ENCODE data around the gene ATP10A. TPM values are rescaled to one million over a fixed set of nuclear protein-coding genes. Genes with fewer than 3 reads are reported as not detected.

Gene ATP10A
- polyA plus RNA-seq, 3 donors: 0.71 to 3.9 (median 0.92) TPM

DNA sequence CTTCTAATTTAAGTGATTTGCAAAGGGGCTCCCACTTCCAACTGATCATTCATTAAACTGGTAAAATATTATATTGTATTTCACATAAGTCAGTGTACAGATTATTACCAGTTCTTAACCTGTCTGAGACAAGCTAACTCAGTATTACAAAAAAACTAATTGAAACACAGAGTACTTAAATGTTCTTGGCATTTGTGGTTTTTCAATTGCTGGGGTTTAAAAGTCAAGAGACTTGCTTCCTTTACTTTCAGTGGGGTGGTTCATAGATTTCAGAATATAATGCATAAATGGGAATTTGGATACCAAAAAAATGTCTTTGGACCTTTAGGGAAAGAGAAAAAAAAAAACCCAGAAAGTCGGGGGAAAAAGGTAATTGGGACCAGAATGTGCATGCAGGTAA, 85.0 kb downstream of the ATP10A start:
- Mint-ChIP-seq H3K9me3 (peaks cover 0 to 1% (median 0%) of the 10 kb centered on the region in 7 donors), H3K36me3 (peaks cover 4 to 6% of the 10 kb centered on the region in 2 donors), H3K27me3 (ENCODE audit: low read depth in 3 of 3) (peaks cover 2 to 7% (median 3%) of the 10 kb centered on the region in 3 donors), H3K4me3 (peak overlapping the region; percentile 63 to 92), H3K4me1 (peaks cover 32% of the 10 kb centered on the region), H3K27ac (peak overlapping the region in 5 of 7 donors; percentile 30 to 93 (median 76))
- intact Hi-C loops (cut with micrococcal nuclease): no loop called here
- Histone ChIP-seq H3K9me3 (replicated peaks in 1 of 2; ENCODE audit: control insufficient read depth in 1 of 2, insufficient read depth in 1 of 2, low read length in 2 of 2) (no peaks in the 10 kb centered on the region), H3K27me3 (ENCODE audit: control insufficient read depth in 2 of 2, insufficient read depth in 2 of 2, low read length in 2 of 2) (no peaks in the 10 kb centered on the region), H3K4me3 (replicated peaks in 1 of 3; ENCODE audit: low read depth in 2 of 3, low read length in 3 of 3) (peak overlapping the region in 1 of 3 experiments; percentile 47), H3K9ac (ENCODE audit: insufficient read depth, low read length, poor library complexity, severe bottlenecking) (no peak overlapping the region), H3K27ac (ENCODE audit: low read depth in 1 of 2, low read length in 2 of 2) (peak overlapping the region in 1 of 2 donors; percentile 62), H2AFZ (ENCODE audit: insufficient read depth, low read depth, low read length, poor library complexity, severe bottlenecking) (peak overlapping the region; percentile 65), H3K36me3 (replicated peaks in 1 of 2; ENCODE audit: control insufficient read depth in 1 of 2, insufficient read depth in 2 of 2, low read length in 2 of 2) (peaks cover 0 to 10% of the 10 kb centered on the region in 2 donors), H4K20me1 (ENCODE audit: insufficient read depth, low read length) (no peaks in the 10 kb centered on the region), H3K79me2 (ENCODE audit: insufficient read depth, low read length) (no peaks in the 10 kb centered on the region), H3K4me1 (ENCODE audit: control insufficient read depth in 1 of 2, insufficient read depth in 2 of 2, low read length in 2 of 2) (peaks cover 18 to 21% of the 10 kb centered on the region in 2 donors), H3K4me2 (replicated peaks; ENCODE audit: extremely low read depth, low read length, poor library complexity, severe bottlenecking) (peak overlapping the region; percentile 69)
- DNase-seq: no peak
- WGBS (ENCODE audit: insufficient coverage): 40% methylated on average over 1 of the region's 1 CpG
- TF ChIP-seq, protein P1, sequence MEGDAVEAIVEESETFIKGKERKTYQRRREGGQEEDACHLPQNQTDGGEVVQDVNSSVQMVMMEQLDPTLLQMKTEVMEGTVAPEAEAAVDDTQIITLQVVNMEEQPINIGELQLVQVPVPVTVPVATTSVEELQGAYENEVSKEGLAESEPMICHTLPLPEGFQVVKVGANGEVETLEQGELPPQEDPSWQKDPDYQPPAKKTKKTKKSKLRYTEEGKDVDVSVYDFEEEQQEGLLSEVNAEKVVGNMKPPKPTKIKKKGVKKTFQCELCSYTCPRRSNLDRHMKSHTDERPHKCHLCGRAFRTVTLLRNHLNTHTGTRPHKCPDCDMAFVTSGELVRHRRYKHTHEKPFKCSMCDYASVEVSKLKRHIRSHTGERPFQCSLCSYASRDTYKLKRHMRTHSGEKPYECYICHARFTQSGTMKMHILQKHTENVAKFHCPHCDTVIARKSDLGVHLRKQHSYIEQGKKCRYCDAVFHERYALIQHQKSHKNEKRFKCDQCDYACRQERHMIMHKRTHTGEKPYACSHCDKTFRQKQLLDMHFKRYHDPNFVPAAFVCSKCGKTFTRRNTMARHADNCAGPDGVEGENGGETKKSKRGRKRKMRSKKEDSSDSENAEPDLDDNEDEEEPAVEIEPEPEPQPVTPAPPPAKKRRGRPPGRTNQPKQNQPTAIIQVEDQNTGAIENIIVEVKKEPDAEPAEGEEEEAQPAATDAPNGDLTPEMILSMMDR (IDR thresholded peaks at IDR 0.05): no peak

- peaks cover 18 to 26% of the 10 kb centered on the region in 2 donors for H3K4me1 ChIP-seq (ENCODE audit: control insufficient read depth in 1 of 2, insufficient read depth in 2 of 2, low read length in 2 of 2)
- H3K4me3 ChIP-seq (replicated peaks in 1 of 3; ENCODE audit: low read depth in 2 of 3, low read length in 3 of 3): no peak overlapping the region
- intact Hi-C loops (cut with micrococcal nuclease): no loop called here
- H3K9me3 Mint-ChIP-seq: peaks cover 0 to 1% (median 0%) of the 10 kb centered on the region in 7 donors
- H3K4me2 ChIP-seq (replicated peaks; ENCODE audit: extremely low read depth, low read length, poor library complexity, severe bottlenecking): no peak overlapping the region
- H3K9ac ChIP-seq (ENCODE audit: insufficient read depth, low read length, poor library complexity, severe bottlenecking): no peak overlapping the region
- TF ChIP-seq, protein P1 (IDR thresholded peaks at IDR 0.05): no peak
- H4K20me1 ChIP-seq (ENCODE audit: insufficient read depth, low read length): no peaks in the 10 kb centered on the region
- H3K9me3 ChIP-seq (replicated peaks in 1 of 2; ENCODE audit: control insufficient read depth in 1 of 2, insufficient read depth in 1 of 2, low read length in 2 of 2): no peaks in the 10 kb centered on the region
- H3K4me1 Mint-ChIP-seq: peaks cover 37% of the 10 kb centered on the region
- no peak overlapping the region for H2AFZ ChIP-seq (ENCODE audit: insufficient read depth, low read depth, low read length, poor library complexity, severe bottlenecking)
- H3K27me3 Mint-ChIP-seq (ENCODE audit: low read depth in 3 of 3): peaks cover 2 to 7% (median 3%) of the 10 kb centered on the region in 3 donors
- no peak overlapping the region for H3K27ac ChIP-seq (ENCODE audit: low read depth in 1 of 2, low read length in 2 of 2)
- H3K79me2 ChIP-seq (ENCODE audit: insufficient read depth, low read length): no peaks in the 10 kb centered on the region
- peaks cover 0 to 10% of the 10 kb centered on the region in 2 donors for H3K36me3 ChIP-seq (replicated peaks in 1 of 2; ENCODE audit: control insufficient read depth in 1 of 2, insufficient read depth in 2 of 2, low read length in 2 of 2)
- H3K27me3 ChIP-seq (ENCODE audit: control insufficient read depth in 2 of 2, insufficient read depth in 2 of 2, low read length in 2 of 2): no peaks in the 10 kb centered on the region
- H3K27ac Mint-ChIP-seq: no peak overlapping the region
- no peak for DNase-seq
- 100% methylated on average over 3 of the region's 11 CpGs for WGBS (ENCODE audit: insufficient coverage)
- H3K36me3 Mint-ChIP-seq: peaks cover 4 to 9% of the 10 kb centered on the region in 2 donors
- H3K4me3 Mint-ChIP-seq: no peak overlapping the region
Observed at GRCh38 chr15:25777037-25777436, 86.1 kb downstream of the ATP10A start.

Measured in CD14-positive monocyte (primary cell).